Dendritic cell treated with granulocyte-macrophage colony-stimulating factor and Interleukin-4, amounts not matched to agents 40 ng/mL and 50 ng/mL, for 4 days (primary cell): Measurements from ENCODE around the gene SNAI3.
A peak's percentile ranks its signal among the peaks of the same experiment; 100 is the strongest.

ENCODE experiments used
- H3K27ac Mint-ChIP-seq: one replicate; pipeline ENCODE4 v1.8.0; 2022; ENCODE audit warnings: mild to moderate bottlenecking, mixed read lengths
- H3K27me3 Mint-ChIP-seq: one replicate; pipeline ENCODE4 v1.8.0; 2022; ENCODE audit warnings: mild to moderate bottlenecking, mixed read lengths
- H3K36me3 Mint-ChIP-seq: one replicate; pipeline ENCODE4 v1.8.0; 2022; ENCODE audit warnings: low read depth, mixed read lengths
- H3K4me1 Mint-ChIP-seq: one replicate; pipeline ENCODE4 v1.8.0; 2022; ENCODE audit warnings: low read depth, mixed read lengths
- H3K4me3 Mint-ChIP-seq: one replicate; pipeline ENCODE4 v1.8.0; 2022; ENCODE audit warnings: mild to moderate bottlenecking, moderate library complexity, mixed read lengths
- H3K9me3 Mint-ChIP-seq: one replicate; pipeline ENCODE4 v1.8.0; 2022; ENCODE audit warnings: mixed read lengths
- intact Hi-C: fragments of 100-400 bp; cut with micrococcal nuclease; formaldehyde crosslinking; loops from one replicate; pipeline ENCODE4 v1.15.0; 2022

Gene SNAI3

GRCh38 chr16:88725609-88726407, 39.5 kb upstream of the SNAI3 start:
- H3K27ac Mint-ChIP-seq = no peak overlapping the region
- intact Hi-C loops = no loop called here
- H3K36me3 Mint-ChIP-seq = peaks cover 88% of the 10 kb centered on the region
- no peaks in the 10 kb centered on the region for H3K9me3 Mint-ChIP-seq
- H3K4me1 Mint-ChIP-seq = peaks cover under 1% of the 10 kb centered on the region
- H3K4me3 Mint-ChIP-seq = no peak overlapping the region
- H3K27me3 Mint-ChIP-seq = no peaks in the 10 kb centered on the region

- Mint-ChIP-seq H3K27me3 (no peaks in the 10 kb centered on the region), H3K4me3 (no peak overlapping the region), H3K4me1 (peaks cover 8% of the 10 kb centered on the region), H3K36me3 (peaks cover 88% of the 10 kb centered on the region), H3K9me3 (no peaks in the 10 kb centered on the region), H3K27ac (no peak overlapping the region)
- intact Hi-C loops = no loop called here
Measured at GRCh38 chr16:88724855-88725555, 38.7 kb upstream of the SNAI3 start.

- peaks cover 17% of the 10 kb centered on the region for H3K4me1 Mint-ChIP-seq
- no peak overlapping the region for H3K4me3 Mint-ChIP-seq
- H3K36me3 Mint-ChIP-seq = peaks cover 93% of the 10 kb centered on the region
- no peaks in the 10 kb centered on the region for H3K9me3 Mint-ChIP-seq
- no peak overlapping the region for H3K27ac Mint-ChIP-seq
- H3K27me3 Mint-ChIP-seq = no peaks in the 10 kb centered on the region
- intact Hi-C loops = no loop called here
Measured at GRCh38 chr16:88723911-88724310, 37.6 kb upstream of the SNAI3 start.

GRCh38 chr16:88723507-88723887, 37.2 kb upstream of the SNAI3 start:
- Mint-ChIP-seq H3K27me3 (no peaks in the 10 kb centered on the region), H3K4me3 (no peak overlapping the region), H3K36me3 (peaks cover 98% of the 10 kb centered on the region), H3K9me3 (no peaks in the 10 kb centered on the region), H3K4me1 (peaks cover 17% of the 10 kb centered on the region), H3K27ac (no peak overlapping the region)
- intact Hi-C loops = no loop called here

GRCh38 chr16:88722784-88723506, 36.6 kb upstream of the SNAI3 start:
- peaks cover 17% of the 10 kb centered on the region for H3K4me1 Mint-ChIP-seq
- intact Hi-C loops = no loop called here
- no peaks in the 10 kb centered on the region for H3K9me3 Mint-ChIP-seq
- H3K27me3 Mint-ChIP-seq = no peaks in the 10 kb centered on the region
- H3K27ac Mint-ChIP-seq = no peak overlapping the region
- peaks cover 100% of the 10 kb centered on the region for H3K36me3 Mint-ChIP-seq
- H3K4me3 Mint-ChIP-seq = no peak overlapping the region

- peaks cover 100% of the 10 kb centered on the region for H3K36me3 Mint-ChIP-seq
- H3K4me1 Mint-ChIP-seq = peaks cover 17% of the 10 kb centered on the region
- H3K27me3 Mint-ChIP-seq = no peaks in the 10 kb centered on the region
Measured at GRCh38 chr16:88721815-88722755, 35.8 kb upstream of the SNAI3 start.

GRCh38 chr16:88721236-88721635, 34.9 kb upstream of the SNAI3 start:
- Mint-ChIP-seq H3K4me1 (peaks cover 17% of the 10 kb centered on the region), H3K36me3 (peaks cover 100% of the 10 kb centered on the region), H3K27me3 (no peaks in the 10 kb centered on the region), H3K27ac (no peak overlapping the region), H3K4me3 (no peak overlapping the region), H3K9me3 (no peaks in the 10 kb centered on the region)
- intact Hi-C loops = no loop called here

More at GRCh38 chr16:88721815-88722755, 35.8 kb upstream of the SNAI3 start:
- Mint-ChIP-seq H3K9me3 (no peaks in the 10 kb centered on the region), H3K4me3 (no peak overlapping the region), H3K27ac (no peak overlapping the region)
- intact Hi-C loops = no loop called here

GRCh38 chr16:88720396-88720970, 34.2 kb upstream of the SNAI3 start:
- H3K4me3 Mint-ChIP-seq = no peak overlapping the region
- H3K4me1 Mint-ChIP-seq = peaks cover 17% of the 10 kb centered on the region
- no peaks in the 10 kb centered on the region for H3K9me3 Mint-ChIP-seq
- no peaks in the 10 kb centered on the region for H3K27me3 Mint-ChIP-seq
- intact Hi-C loops = no loop called here
- peaks cover 100% of the 10 kb centered on the region for H3K36me3 Mint-ChIP-seq
- H3K27ac Mint-ChIP-seq = no peak overlapping the region

- Mint-ChIP-seq H3K4me3 (no peak overlapping the region), H3K27me3 (no peaks in the 10 kb centered on the region), H3K36me3 (peaks cover 100% of the 10 kb centered on the region), H3K4me1 (peaks cover 17% of the 10 kb centered on the region), H3K27ac (no peak overlapping the region), H3K9me3 (no peaks in the 10 kb centered on the region)
- intact Hi-C loops = no loop called here
Measured at GRCh38 chr16:88719933-88720296, 33.6 kb upstream of the SNAI3 start.

GRCh38 chr16:88719267-88719932, 33.1 kb upstream of the SNAI3 start:
- Mint-ChIP-seq H3K4me1 (peaks cover 17% of the 10 kb centered on the region), H3K9me3 (no peaks in the 10 kb centered on the region), H3K27ac (no peak overlapping the region), H3K4me3 (no peak overlapping the region), H3K36me3 (peaks cover 100% of the 10 kb centered on the region), H3K27me3 (no peaks in the 10 kb centered on the region)
- intact Hi-C loops = no loop called here

GRCh38 chr16:88718178-88718577, 31.9 kb upstream of the SNAI3 start:
- no peak overlapping the region for H3K4me3 Mint-ChIP-seq
- H3K4me1 Mint-ChIP-seq = peaks cover 17% of the 10 kb centered on the region
- no peaks in the 10 kb centered on the region for H3K27me3 Mint-ChIP-seq
- peaks cover 100% of the 10 kb centered on the region for H3K36me3 Mint-ChIP-seq
- peak overlapping the region; percentile 30 for H3K27ac Mint-ChIP-seq
- intact Hi-C loops = no loop called here
- no peaks in the 10 kb centered on the region for H3K9me3 Mint-ChIP-seq

GRCh38 chr16:88716601-88717001, 30.3 kb upstream of the SNAI3 start:
- Mint-ChIP-seq H3K4me3 (no peak overlapping the region), H3K4me1 (peaks cover 17% of the 10 kb centered on the region), H3K9me3 (no peaks in the 10 kb centered on the region), H3K36me3 (peaks cover 96% of the 10 kb centered on the region), H3K27ac (no peak overlapping the region), H3K27me3 (no peaks in the 10 kb centered on the region)
- intact Hi-C loops = no loop called here

- Mint-ChIP-seq H3K27me3 (no peaks in the 10 kb centered on the region), H3K4me1 (peaks cover 17% of the 10 kb centered on the region), H3K27ac (no peak overlapping the region), H3K36me3 (peaks cover 94% of the 10 kb centered on the region), H3K4me3 (no peak overlapping the region), H3K9me3 (no peaks in the 10 kb centered on the region)
- intact Hi-C loops = no loop called here
Measured at GRCh38 chr16:88716201-88716600, 29.9 kb upstream of the SNAI3 start.
